ENCODE measurements around the gene ACSS1.

Gene ACSS1

DNA sequence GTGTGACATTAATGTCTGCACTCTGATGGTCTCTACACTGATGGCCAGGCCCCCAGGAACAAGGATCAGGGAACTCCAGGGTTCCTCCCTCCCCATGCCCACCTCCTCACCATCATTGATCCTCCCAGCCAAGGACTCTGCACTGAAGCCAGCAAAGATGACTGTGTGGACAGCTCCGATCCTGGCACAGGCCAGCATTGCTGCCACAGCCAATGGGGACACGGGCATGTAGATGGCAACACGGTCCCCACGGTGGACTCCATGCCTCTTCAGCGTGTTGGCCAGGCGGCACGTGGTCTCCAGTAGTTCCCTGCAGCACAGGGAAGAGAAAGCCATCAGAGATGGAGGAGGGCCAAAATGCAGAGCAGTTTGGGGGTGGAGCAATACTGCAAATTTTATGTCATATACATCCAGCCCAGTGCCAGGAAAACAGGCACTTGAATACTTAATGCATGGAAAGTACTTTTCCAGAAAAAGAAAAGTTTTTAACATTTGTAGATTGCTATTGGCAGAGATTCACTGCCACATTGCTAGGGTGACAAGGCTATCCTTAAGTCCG lies 27.2 kb downstream of the ACSS1 start:
- no peak for DNase-seq

GRCh38 chr20:25030007-25030648 lies 27.8 kb downstream of the ACSS1 start:
- DNase-seq = no peak

DNA sequence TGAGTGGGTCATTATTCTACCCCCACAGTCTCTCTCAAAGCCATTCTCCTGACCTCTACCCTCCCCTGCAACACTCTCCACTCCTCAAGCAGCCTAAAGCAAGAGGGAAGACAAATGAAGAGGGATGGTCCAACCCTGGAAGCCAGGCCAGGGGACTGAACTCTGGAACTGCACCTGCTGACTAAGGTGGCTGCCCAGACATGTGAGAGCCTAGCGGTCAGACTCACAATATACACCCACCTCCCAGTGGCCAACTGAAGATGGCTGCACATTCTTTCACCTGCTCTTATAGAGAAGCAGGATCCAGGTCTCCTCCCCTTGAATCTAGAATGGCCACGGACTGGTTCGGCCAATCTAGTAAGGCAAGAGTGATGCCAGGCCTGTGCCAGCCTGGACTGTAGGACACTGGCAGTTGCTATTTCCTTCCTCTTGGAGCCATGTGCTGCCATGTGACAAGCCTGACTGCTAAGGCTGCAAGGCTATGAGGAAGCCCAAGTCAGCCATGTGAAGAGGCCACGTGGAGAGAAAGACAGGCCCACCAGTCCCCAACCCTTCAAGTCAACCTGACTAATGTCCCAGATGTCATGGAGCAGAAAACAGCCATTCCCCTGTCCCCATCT lies 31.8 kb downstream of the ACSS1 start:
- no peak for DNase-seq

- DNase-seq = no peak
These were observed 32.7 kb downstream of the ACSS1 start for GRCh38 chr20:25025091-25025861.

DNA sequence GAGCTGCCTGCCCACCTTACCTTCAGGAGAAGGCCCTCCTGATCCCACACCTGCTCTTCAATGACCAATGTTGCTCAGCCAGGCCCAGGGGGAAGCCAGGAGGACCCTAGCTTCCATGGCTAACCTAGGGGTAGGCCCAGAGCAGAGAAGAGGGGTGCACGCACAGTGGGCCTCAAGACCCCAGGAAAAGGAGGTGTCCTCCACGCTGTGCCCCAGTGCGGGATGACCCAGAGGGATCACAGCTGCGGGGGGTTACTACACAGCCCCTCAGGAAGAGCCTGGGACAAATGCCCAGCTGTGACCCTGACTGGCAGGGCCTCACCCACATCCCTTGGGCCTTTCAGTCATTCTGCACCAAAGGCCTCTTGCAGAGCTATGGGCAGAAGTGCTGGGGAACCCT lies 33.8 kb downstream of the ACSS1 start:
- no peak for DNase-seq

GRCh38 chr20:25023356-25023755 lies 34.6 kb downstream of the ACSS1 start:
- no peak for DNase-seq

DNA sequence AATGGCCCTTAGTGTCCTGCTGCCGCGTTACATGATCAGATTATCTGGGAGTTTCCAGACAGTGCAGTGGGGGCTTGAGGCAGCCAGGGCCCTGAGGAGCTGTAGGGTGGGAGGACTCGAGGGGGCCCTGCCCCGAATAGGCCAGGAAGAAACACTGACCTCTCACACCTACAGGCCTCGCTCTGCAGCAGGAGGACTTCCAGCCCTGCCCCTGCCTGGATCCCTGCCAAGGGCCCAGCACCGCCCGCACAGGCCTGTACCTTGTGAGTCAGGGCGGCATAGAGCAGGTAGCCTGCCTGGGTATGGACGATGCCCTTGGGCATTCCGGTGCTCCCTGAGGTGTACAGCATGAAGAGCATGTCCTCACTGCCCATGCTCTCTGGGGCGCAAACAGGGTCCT lies 35.3 kb downstream of the ACSS1 start:
- DNase-seq = no peak

- DNase-seq = no peak
These were observed 36.6 kb downstream of the ACSS1 start for GRCh38 chr20:25021336-25021735.

DNA sequence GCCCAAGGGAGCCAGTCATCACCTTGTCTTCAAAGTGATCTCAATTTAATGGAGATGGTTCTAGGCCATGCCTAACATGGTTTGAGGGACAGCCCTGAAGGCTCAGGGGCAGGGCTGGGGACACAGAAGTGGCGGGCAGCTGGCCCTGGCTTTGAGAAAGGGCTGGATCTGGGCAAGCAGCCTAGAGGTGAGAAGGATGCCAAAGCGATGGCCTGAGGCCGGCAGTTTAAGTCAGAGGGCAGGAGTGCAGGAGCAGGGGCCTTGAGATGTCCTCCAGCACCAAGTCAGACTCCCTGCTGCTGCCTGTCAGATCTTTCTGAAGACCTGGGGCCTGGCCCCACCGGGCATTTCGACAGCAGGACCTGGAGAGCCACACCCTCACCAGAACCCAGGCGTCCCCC lies 37.0 kb downstream of the ACSS1 start:
- DNase-seq = no peak

GRCh38 chr20:25020345-25020744 lies 37.6 kb downstream of the ACSS1 start:
- no peak for DNase-seq

DNA sequence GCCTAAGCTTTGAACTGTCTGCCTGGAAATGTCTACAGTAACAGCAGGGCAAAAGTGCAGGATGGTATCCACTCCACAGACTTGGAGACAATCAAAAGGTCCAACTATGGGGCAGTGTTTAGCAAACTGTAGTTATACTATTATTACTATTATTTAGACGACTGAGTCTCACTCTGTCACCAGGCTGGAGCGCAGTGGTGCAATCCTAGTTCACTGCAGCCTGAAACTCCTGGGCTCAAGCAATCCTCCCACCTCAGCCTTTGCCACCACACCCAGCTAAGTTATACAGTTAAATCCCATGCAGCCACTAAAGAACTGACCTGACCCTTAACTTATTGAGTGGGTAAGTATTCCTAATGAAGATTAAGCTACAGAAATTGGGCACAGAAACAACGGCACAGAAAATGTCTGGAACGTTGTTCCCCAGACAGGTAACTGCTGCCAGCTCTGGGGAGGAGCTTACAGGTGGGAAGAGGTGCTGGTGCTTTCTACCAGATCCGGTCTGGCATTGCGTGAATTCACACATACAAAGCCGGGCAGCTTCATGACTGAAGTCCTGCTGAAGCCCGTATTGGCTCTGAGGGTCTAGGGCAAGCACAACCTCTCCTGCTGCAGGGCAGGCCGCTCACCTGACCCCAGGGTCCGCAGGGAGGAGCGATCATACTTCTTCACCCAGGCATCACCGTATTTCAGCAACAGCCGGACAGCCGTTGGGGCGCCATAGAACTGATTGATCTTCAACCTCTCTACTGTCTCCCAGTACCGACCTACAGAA lies 38.4 kb downstream of the ACSS1 start:
- DNase-seq = no peak

DNA sequence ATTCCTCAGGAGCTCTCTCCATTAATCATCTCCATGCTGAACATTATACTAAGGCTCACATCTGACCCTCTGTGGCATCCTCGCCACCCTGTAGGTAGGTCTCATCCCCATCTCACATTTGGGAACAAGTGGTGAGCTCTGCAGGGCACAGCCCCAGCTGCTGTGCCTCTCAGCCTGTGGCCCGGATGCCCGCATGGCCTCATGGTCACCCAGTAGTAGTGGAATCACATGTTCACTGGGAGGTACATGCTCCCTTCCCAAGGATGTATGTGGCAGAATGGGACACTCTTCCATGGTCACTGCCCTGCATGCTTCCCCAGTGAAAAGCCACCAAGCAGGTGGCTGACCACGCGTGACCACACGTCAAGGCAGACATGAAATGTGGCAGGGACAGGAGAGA lies 39.1 kb downstream of the ACSS1 start:
- no peak for DNase-seq

DNA sequence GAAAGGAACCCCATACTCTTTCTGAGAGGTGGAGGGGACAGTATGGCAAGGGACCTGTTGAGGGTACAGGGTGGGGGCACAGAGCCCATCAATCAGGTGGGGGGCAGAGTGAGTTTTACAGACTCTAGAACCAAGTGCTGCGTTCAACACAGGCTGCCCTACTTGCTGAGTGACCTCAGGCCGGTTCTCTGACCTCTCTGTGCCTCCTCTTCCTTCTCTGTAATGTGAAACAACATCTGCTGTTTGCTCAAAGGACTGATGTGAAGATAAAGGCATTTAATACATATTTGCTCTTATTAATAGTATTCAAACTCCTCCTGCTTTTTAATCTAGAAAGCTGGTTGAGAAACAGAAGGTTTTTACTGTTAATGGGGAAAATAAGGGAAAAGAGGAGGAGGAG lies 39.5 kb downstream of the ACSS1 start:
- DNase-seq = no peak

DNA sequence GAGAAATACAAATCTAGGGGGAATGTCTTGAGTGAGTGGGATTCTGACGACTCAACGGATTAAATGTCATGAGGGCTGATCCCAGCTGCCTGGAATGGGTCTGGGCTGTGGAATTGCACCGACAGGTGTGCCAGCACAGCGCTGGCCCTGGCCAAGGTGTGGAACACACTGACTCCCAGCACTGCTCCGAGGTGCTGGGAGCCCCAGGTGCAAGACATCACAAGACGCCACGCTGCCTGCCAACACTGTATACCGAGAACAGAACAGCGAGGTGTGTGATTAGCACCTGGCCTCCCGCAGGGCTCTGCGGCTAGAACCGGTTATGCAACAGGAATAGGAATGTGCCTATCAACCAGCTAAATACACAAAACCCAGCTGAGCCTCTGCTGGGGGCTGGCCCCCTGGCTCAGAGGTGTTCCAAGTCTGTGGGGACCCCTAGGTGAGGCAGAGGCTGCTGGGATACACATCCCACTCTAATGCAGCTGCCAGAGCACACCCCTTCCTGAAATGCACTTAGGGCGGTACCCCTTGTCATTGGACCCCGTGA lies 40.6 kb downstream of the ACSS1 start:
- DNase-seq = peak; percentile 75

GRCh38 chr20:25016471-25016870 lies 41.5 kb downstream of the ACSS1 start:
- no peak for DNase-seq

GRCh38 chr20:25015986-25016385 lies 42.0 kb downstream of the ACSS1 start:
- DNase-seq = no peak

DNA sequence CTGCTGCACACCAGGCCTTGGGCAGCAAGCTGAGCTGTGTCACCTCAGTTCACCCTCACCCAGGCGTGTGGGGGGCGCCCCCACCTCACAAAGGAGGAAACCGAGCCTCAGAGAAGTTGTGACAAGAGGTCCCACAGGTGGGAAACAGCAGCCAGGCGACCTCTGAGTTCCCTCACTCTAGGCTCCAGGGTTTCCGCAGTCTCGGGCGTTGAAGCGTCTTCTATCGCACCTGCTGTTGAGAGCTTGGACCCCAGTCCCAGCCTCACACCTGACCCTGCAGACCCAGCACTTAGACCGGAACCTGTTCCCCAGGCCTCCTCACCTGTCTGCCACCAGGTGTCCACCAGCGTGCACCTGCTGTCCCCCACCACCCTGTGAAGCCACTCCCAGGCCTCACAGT lies 43.1 kb downstream of the ACSS1 start:
- peak; percentile 62 for DNase-seq

GRCh38 chr20:25013478-25014380 lies 44.2 kb downstream of the ACSS1 start:
- DNase-seq = no peak

DNA sequence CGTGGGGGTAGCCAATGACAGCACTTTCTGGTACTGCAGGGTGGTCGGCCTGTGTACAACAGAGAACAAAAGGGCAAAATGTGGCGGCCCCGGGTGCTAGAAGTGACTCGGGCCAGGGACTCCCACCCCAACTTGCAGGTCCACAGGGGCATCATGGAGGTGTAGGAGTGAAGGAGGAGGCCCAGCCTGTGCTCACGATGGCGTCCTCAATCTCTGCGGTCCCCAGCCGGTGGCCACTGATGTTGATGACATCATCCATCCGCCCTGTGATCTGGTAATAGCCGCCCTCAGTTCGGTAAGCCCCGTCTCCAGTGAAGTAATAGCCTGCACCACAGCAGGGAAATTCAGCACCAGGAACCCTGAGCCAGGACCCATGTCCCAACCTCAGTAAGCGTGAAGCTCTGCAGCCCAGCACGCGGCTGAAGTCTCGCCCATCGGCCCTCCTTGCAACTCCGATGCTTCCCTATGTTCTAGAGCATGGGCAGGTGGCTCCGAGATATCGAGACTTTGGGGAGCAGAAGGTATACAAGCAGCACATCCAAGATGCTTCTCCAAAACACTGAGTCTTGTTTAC lies 45.2 kb downstream of the ACSS1 start:
- no peak for DNase-seq

- DNase-seq = no peak
These were observed 46.1 kb downstream of the ACSS1 start for GRCh38 chr20:25011831-25012241.

DNA sequence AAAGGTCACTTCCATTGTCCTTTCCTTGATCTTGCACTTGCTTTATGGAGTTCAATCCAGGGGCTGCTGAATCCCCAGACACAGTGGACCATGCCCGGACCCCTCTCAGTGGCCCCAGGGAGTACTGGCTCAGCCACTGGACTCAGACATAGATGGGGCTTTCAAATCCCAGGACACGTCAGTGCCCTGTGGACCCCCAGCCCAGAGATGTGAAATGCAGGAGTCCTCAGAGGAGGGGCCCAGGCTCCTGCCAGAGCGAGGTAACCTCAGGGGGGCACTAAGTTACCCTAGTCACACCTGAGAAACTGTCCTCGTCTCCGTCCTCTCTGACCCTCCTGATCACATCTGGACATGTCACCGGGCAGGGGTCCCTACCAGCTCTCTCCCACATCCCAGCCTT lies 46.7 kb downstream of the ACSS1 start:
- no peak for DNase-seq

All from RPMI8226 (cell line).